ENCODE results near the gene ATG13.

Gene ATG13

GRCh38 chr11:46671958-46672315, 54.6 kb downstream of the ATG13 start:
- Histone ChIP-seq H3K4me3 (ENCODE audit: low read length) (no peak overlapping the region), H3K79me2 (ENCODE audit: low read length) (peaks cover 12% of the 10 kb centered on the region), H3K27ac (ENCODE audit: low read length) (peak overlapping the region; percentile 70; the same call in 1 of the 2 replicates), H3K4me2 (ENCODE audit: low read depth, low read length) (no peak overlapping the region), H3K4me1 (ENCODE audit: low read length) (peaks cover 49% of the 10 kb centered on the region), H3K36me3 (replicated peaks; ENCODE audit: insufficient read depth, low read length) (peaks cover 7% of the 10 kb centered on the region; the same call in 1 of the 2 replicates), H2AFZ (ENCODE audit: low read length) (no peak overlapping the region), H3F3A (ENCODE audit: insufficient read depth, low read length) (peaks cover 36% of the 10 kb centered on the region), H4K20me1 (ENCODE audit: insufficient read depth, low read length) (no peaks in the 10 kb centered on the region), H3K27me3 (replicated peaks; ENCODE audit: insufficient read depth, low read length) (no peaks in the 10 kb centered on the region), H3K9me3 (replicated peaks; ENCODE audit: insufficient read depth, low read length) (no peaks in the 10 kb centered on the region), H3K9ac (ENCODE audit: low read length) (no peak overlapping the region), H3K9me2 (replicated peaks; ENCODE audit: insufficient read depth, low read length) (no peaks in the 10 kb centered on the region)
- DNase-seq: no peak
- no peak for TF ChIP-seq CTCF (IDR thresholded peaks at IDR 0.05; ENCODE audit: low read length)
- TF ChIP-seq EZH2phosphoT487 (IDR thresholded peaks at IDR 0.05; ENCODE audit: low read length): no peak
- TF ChIP-seq EZH2 (optimal IDR thresholded peaks at IDR 0.05; ENCODE audit: low read depth, low read length): no peak

GRCh38 chr11:46672381-46672839, 55.1 kb downstream of the ATG13 start:
- H3K4me1 ChIP-seq (ENCODE audit: low read length): peaks cover 44% of the 10 kb centered on the region
- H3K27ac ChIP-seq (ENCODE audit: low read length): no peak overlapping the region
- H3K36me3 ChIP-seq (replicated peaks; ENCODE audit: insufficient read depth, low read length): peaks cover 7% of the 10 kb centered on the region; the same call in 1 of the 2 replicates

GRCh38 chr11:46673713-46674462, 56.5 kb downstream of the ATG13 start:
- H3K27ac ChIP-seq (ENCODE audit: low read length): no peak overlapping the region
- no peak overlapping the region for H3K4me2 ChIP-seq (ENCODE audit: low read depth, low read length)
- no peaks in the 10 kb centered on the region for H4K20me1 ChIP-seq (ENCODE audit: insufficient read depth, low read length)
- no peaks in the 10 kb centered on the region for H3K9me2 ChIP-seq (replicated peaks; ENCODE audit: insufficient read depth, low read length)
- TF ChIP-seq EZH2 (optimal IDR thresholded peaks at IDR 0.05; ENCODE audit: low read depth, low read length) (no peak), CTCF (IDR thresholded peaks at IDR 0.05; ENCODE audit: low read length) (no peak), EZH2phosphoT487 (IDR thresholded peaks at IDR 0.05; ENCODE audit: low read length) (no peak)
- peaks cover 17% of the 10 kb centered on the region for H3F3A ChIP-seq (ENCODE audit: insufficient read depth, low read length)
- no peak for DNase-seq
- H3K9ac ChIP-seq (ENCODE audit: low read length): no peak overlapping the region
- H2AFZ ChIP-seq (ENCODE audit: low read length): no peak overlapping the region
- peaks cover 7% of the 10 kb centered on the region; the same call in 1 of the 2 replicates for H3K36me3 ChIP-seq (replicated peaks; ENCODE audit: insufficient read depth, low read length)
- H3K4me1 ChIP-seq (ENCODE audit: low read length): peaks cover 30% of the 10 kb centered on the region
- H3K27me3 ChIP-seq (replicated peaks; ENCODE audit: insufficient read depth, low read length): no peaks in the 10 kb centered on the region
- peaks cover 7% of the 10 kb centered on the region; the same call in 1 of the 2 replicates for H3K79me2 ChIP-seq (ENCODE audit: low read length)
- H3K4me3 ChIP-seq (ENCODE audit: low read length): no peak overlapping the region
- H3K9me3 ChIP-seq (replicated peaks; ENCODE audit: insufficient read depth, low read length): no peaks in the 10 kb centered on the region

More at GRCh38 chr11:46672381-46672839, 55.1 kb downstream of the ATG13 start:
- Histone ChIP-seq H3K9me3 (replicated peaks; ENCODE audit: insufficient read depth, low read length) (no peaks in the 10 kb centered on the region), H3K79me2 (ENCODE audit: low read length) (peaks cover 12% of the 10 kb centered on the region), H2AFZ (ENCODE audit: low read length) (no peak overlapping the region), H3K27me3 (replicated peaks; ENCODE audit: insufficient read depth, low read length) (no peaks in the 10 kb centered on the region), H3K9ac (ENCODE audit: low read length) (no peak overlapping the region), H4K20me1 (ENCODE audit: insufficient read depth, low read length) (no peaks in the 10 kb centered on the region), H3F3A (ENCODE audit: insufficient read depth, low read length) (peaks cover 32% of the 10 kb centered on the region), H3K9me2 (replicated peaks; ENCODE audit: insufficient read depth, low read length) (no peaks in the 10 kb centered on the region), H3K4me2 (ENCODE audit: low read depth, low read length) (no peak overlapping the region), H3K4me3 (ENCODE audit: low read length) (no peak overlapping the region)
- DNase-seq: no peak
- TF ChIP-seq EZH2 (optimal IDR thresholded peaks at IDR 0.05; ENCODE audit: low read depth, low read length) (no peak), CTCF (IDR thresholded peaks at IDR 0.05; ENCODE audit: low read length) (no peak), EZH2phosphoT487 (IDR thresholded peaks at IDR 0.05; ENCODE audit: low read length) (no peak)

Data from MM.1S (cell line).